ENCODE measurements around the gene ACTR1A.

GRCh38 chr10:102470579-102471546 is 31.6 kb downstream of the ACTR1A start:
- TF ChIP-seq, protein P1, sequence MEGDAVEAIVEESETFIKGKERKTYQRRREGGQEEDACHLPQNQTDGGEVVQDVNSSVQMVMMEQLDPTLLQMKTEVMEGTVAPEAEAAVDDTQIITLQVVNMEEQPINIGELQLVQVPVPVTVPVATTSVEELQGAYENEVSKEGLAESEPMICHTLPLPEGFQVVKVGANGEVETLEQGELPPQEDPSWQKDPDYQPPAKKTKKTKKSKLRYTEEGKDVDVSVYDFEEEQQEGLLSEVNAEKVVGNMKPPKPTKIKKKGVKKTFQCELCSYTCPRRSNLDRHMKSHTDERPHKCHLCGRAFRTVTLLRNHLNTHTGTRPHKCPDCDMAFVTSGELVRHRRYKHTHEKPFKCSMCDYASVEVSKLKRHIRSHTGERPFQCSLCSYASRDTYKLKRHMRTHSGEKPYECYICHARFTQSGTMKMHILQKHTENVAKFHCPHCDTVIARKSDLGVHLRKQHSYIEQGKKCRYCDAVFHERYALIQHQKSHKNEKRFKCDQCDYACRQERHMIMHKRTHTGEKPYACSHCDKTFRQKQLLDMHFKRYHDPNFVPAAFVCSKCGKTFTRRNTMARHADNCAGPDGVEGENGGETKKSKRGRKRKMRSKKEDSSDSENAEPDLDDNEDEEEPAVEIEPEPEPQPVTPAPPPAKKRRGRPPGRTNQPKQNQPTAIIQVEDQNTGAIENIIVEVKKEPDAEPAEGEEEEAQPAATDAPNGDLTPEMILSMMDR (optimal IDR thresholded peaks at IDR 0.05 in 1 of 3, IDR thresholded peaks at IDR 0.05 in 1 of 3, conservative IDR thresholded peaks at IDR 0.05 in 1 of 3; ENCODE audit: extremely low read depth in 1 of 3, insufficient read depth in 2 of 3, low read length in 3 of 3): no peak
- TF ChIP-seq EZH2 (IDR thresholded peaks at IDR 0.05; ENCODE audit: low read length): no peak

Data from keratinocyte (primary cell).